HG02623 (cell line): ENCODE measurements around the gene PTGR3.

ENCODE experiments used
- ATAC-seq: cut with Tn5 transposase; IDR thresholded peaks from one replicate; pipeline ENCODE4 v1.9.1; 2021; ENCODE audit warnings: moderate library complexity; ENCODE audit not compliant: unreplicated experiment

PTGR3 gene

DNA sequence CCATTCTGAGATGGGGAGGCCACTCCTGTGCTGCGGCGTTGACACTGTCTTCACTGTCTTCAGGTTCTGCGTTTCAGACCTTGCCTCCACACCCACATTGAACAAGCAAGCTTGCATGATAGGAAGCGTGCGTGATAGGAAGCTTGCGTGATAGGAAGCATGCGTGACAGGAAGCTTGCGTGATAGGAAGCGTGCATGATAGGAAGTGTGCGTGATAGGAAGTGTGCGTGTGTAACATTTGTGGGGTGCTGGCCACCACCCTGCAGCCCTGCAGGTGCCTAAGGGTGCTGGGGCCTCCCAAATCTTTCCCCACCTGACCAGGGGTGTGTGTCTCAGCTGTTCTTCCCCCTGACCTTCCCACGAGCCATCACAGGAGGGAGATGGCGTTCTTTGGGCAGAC, 27.0 kb upstream of the PTGR3 start:
- ATAC-seq = no peak

DNA sequence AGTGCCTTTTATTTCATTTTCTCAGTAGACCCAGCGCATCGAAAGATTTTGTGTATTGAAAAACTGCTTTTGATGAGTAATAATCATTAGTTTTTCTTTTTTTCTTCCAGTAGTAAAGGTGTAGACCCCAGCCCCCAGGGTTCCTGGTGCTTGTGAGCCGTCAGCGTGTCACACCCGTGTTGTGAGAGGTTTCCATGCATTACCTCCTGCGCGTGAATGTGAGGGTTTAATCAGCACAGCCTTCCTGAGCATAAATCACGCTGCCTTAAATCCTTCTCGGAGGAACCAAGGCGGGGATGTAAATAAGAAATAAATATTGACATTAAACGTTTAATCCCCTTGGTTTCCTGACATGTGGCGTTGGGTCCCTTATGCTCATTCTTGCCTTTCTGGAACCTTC, 26.0 kb upstream of the PTGR3 start:
- no peak for ATAC-seq

DNA sequence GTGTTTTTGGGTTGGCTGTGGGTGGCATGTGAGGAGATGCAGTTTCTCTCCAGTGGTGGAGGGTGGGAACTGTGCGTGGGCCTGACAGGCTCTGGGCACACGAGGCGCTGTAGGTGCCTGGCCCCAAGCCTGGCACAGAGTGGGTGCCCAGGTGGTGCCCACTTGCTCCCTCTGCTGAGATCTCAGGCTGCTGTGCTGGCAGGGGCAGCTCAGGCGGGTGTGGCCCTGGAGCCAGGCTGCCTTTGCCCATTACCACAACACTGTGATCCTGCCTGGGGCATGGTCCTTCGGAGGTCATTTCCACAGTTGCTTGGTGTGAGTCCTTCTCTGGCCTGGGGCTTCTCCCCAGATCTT, 22.1 kb upstream of the PTGR3 start:
- no peak for ATAC-seq

DNA sequence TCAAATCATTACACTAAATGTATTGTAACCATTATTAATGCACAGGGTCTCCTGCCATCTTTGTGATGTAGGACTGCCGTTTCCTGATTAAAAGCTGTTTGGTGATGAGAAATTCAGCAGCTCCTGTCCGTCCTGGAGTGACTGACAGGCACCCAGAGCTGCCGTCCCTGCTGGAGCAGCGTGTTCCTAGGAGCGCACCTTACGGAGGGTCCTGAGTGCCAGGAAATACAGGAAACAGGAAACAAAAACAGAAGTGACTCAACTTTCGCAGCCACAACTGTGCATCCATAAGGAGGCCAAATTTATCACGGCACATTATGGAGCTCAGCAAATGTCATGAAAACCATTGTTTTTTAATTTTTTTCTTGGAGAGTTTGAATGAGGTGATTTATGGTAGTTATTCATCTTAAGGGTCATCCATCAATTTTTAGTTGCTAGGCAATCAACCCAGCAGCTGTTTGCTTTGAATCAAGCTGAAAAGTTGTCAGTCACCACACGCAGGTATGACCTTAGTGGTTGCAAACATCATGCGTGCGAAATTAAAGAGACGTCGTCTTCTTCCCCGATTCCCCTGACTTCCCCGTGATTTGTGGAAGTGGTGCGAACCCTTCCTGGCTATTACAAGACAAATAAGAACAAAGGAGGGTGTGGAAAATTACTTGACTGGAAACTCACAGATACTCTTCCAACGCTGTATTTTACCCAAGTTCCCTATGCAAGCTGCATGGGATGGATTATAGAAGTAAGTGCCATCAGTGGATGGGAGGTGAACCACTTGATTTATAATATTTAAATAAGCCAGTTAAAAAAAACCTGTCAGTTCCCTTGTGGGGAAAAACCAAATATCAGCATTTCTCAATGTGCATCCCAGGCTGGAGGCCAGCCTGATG, 21.5 kb upstream of the PTGR3 start:
- no peak for ATAC-seq

DNA sequence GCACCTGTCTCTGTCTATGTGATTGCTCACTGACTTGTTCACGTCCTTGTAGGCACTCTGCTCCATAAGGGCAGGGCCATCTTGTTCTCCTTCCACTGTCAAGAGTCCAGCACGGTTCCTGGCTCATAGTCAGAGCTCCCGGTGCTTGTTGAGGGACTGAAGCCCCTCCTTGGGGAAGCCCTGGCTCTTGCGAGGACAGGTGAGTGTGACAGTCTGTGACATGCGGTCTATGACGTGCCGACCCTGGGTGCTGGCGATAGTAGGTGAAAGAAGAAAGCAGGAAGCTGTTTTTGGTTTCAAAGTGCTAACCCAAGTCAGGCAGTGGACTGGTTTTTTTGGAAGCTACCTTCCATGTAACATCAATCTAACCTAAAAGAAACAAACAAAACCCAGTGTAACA, 20.5 kb upstream of the PTGR3 start:
- ATAC-seq = no peak

DNA sequence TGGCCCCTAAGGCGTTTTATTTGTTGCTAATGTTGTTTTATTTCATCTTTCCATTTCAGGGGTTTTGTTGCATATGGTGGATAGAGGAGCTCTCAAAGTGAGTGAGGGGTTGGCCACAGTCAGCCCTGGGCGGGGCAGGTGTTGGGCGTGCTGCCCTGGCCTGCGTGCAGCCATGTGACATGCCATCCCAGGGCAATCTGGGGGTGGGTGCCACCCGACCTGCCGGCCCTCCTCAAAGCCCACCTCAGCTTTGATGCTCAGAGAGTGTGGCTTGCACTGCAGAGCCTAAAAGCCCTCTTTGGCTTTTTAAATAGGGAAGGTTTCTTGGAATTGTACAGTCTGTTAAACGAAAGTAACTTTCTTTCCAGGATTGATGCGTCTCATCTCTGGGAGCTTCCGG, 20.0 kb upstream of the PTGR3 start:
- ATAC-seq = no peak

DNA sequence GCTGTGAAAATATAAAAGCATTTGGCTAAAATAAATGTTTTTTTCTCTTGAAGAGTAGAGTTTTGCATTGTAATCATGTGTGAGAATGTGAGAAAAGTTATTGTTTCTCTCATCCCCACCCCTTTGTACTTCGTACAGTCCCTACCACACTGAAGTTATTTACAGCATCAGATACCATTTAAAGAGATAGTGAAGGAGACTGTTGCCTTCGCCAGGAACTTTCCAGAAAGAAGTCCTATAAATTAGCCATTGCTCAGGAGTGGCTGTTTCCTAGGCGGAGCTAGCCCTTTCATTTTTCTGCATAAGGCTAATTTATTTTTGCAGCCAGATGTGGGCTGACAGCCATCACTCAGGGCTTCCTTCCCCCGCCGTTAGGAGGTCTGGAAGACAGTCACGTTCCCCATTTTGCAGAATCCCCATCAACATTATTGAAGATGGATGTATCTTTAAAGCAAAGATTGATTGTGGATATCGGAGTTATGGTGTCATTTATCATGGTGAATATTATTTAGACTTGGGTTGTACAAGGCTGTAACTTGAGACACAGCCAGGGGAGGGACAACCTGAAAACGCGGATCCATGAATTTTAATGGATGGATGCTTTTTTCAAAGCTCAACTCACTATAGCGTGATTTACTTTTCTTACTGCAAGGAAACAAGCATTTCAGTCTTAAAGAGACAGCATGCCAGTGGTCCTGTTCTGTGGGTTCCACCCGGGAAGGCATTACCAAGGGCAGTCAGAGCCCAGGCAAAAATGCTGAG, 18.8 kb upstream of the PTGR3 start:
- no peak for ATAC-seq

DNA sequence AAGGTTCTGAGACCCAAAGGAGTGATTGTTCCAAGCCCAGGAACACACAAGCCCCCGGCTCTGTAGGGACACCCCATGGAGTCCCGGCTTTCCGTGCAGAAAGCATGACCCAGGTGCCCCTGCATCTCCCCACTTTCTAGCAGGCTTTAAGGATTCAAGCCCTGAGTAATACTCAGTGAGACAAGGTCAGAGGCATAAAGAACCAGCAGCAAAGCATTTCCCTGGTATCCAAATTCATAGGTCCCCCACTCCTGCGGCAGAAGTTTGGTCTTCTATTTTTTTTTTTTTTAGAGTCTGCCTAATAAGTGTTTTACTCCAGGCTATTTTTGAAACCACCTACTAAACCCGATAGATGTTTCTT, 18.0 kb upstream of the PTGR3 start:
- no peak for ATAC-seq

DNA sequence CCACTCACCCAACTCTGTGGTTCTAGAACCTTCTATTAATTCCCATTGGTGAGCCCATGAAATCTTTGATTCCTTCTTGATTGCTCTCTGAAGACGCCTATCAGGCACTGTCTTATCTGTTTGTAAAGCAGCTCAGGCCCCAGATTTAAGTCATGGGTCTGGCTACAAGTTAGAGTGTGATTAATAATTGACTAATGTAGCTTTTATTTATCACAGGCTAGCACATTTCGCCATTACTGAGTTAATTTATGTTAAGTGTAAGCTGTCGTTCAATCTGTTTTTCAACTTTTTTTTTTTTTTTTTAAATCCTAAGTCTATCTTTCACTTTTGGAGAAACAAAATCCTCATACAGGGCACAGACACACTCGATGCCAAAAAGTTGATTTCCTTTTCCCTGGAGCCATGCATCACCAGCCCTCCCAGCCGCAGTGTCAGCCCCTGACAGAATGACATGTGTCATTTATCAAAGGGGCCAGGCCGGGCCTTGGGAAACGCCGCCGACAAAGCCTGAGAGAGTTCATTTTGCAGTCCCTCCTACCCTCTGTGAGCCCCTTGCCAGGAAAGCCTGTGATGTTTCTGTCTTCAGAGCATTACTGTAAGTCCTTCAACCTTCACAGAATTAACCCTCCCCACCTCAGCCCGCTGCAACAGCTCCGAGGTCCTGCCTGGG, 17.5 kb upstream of the PTGR3 start:
- ATAC-seq = no peak

DNA sequence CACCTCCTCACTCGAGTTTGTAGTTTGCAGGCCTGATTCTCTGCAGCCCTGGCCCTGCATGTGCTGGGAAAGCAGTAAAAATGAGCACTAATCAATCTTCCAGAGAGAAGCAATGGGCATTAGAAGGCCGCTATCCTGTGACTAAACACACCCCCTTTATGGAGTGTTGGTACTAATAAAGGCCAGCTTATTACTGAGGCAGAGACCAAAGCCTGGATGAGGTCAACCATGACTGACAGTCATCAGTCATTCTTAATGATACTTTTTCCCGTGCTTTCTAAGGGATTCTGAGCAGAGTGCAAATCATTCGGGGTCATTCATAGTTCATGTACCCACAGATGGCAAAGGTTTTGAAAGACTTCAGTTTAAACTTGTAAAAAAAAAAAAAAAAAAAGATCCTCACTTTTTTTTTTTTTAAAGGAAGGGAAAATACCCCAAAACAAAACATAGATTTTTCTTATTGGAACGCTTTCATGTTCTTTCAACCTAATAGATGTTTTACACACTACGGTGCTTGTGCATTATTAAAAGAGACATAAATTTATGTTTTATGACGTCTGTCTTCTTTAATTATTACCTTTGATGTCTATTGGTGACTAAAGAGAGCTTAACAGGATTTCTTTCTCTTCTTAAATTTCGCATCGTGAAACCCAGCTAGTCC, 14.9 kb upstream of the PTGR3 start:
- no peak for ATAC-seq

DNA sequence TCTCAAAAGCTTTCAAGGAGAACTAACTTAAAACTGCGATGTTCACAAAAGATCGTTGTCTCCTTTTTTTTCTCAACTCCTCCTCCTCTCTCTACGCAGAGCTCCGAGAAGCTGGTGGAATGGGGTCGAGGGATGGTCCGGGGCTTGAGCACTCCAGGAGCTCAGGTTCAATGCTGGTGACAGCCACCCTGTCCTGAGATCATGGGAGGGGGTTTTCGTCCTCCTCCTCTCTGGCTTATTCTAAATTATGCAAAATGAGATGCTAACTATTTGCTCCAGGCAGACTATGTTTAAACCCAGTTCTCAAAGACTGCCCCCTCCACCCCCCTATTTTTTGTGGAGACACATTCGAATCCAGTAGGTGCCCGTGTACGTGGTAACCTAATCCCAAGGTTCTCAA, 13.5 kb upstream of the PTGR3 start:
- no peak for ATAC-seq

DNA sequence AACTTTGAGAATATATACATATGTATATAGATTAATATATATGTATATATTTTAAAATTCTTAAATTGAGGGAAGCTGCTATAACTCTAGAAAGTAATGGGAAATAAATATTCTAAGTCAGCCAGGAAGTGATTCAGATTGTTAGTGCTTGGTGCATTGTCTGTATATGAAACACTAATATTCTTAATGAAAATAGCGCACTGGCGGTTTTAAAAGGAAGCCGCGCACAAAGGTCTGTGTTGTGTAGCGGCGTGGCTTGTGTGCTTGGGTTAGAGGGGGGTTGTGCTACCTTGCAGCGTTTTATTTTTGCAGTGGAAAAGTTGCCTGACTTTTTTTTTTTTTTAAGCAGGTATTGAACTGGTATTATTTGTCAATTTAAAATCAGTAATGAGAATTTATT, 13.0 kb upstream of the PTGR3 start:
- ATAC-seq = no peak

DNA sequence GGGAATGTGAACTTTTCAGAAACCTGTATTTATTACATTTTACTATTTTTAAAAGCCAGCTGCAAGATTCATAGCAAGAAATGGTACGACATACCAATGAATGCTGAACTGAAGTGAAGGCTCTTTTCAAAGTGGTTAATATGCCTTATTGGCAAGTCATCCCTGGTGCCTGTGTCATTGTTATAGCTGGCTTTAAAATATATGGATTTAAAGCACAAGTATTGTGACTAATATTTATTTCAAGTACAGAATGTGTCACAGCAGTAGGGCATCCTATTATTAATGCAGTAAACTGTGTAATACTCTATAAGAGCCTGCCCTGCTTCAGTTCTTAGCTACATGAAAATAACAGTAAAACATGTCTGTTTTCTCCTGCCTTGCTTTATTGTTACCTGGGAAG, 12.5 kb upstream of the PTGR3 start:
- no peak for ATAC-seq

DNA sequence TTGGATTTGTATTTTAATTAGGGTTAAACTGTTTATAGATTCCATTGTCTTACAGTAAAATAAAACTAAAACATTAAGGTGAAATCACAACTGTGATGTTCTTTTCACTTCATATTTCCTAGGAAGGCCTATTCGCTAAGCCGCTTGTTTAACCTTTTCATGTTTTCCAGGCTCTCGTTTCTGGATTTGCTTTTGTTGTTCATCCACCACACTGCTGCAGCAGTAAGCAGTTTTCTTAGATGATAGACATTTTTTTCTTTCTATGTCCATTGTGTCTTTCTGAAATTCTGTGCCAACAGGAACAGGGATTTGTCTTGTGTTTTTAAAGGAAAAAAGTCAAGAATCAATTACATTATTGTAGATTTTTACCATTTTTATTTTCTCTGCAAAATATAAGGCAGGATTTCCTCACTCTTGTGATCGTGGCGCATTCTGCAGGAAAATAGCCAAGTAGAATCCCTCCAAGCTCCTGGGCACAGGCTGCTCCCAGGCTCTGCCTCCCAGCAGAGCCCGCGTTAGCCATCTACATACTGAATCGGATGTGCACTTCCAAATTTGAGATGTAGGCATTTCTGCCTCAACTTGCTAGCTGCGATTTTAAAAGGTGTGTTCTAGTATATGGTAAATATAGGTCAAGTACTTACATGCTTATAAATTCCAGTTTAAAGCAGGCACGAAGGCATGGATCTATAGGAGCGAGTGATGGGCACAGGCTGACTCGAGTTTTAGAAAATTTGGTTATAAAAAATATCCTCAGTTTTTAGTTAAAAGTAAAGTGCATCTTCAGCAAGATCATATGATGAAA, 11.8 kb upstream of the PTGR3 start:
- ATAC-seq = no peak

DNA sequence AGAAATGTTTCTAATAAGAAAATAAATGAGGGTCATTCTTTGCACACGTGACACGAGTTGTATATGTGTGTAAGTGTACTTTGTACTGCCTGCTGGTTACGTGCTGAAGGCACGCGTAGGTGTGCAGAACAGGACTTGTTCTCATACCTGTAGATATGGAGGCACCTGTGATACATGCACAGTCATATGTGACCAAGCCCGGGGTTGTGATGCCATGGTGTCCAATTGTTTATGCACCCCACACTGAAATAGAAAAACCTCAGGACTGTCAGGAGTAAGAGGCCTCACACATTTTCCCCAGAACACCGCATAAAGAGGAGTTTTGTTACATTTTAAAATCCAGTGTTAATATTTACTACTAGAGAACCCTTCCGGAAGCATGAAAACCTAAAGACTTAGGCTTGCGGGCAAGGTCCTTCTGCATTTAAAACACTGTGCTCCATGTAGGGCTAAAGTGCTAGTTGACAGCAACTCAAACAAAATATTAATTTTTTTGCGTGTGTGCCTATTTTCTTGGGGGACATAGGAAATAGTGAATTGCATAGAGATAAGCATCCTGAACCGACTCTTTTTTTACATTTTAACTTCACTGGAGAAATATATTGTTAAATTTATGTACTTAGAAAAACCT, 10.9 kb upstream of the PTGR3 start:
- no peak for ATAC-seq

DNA sequence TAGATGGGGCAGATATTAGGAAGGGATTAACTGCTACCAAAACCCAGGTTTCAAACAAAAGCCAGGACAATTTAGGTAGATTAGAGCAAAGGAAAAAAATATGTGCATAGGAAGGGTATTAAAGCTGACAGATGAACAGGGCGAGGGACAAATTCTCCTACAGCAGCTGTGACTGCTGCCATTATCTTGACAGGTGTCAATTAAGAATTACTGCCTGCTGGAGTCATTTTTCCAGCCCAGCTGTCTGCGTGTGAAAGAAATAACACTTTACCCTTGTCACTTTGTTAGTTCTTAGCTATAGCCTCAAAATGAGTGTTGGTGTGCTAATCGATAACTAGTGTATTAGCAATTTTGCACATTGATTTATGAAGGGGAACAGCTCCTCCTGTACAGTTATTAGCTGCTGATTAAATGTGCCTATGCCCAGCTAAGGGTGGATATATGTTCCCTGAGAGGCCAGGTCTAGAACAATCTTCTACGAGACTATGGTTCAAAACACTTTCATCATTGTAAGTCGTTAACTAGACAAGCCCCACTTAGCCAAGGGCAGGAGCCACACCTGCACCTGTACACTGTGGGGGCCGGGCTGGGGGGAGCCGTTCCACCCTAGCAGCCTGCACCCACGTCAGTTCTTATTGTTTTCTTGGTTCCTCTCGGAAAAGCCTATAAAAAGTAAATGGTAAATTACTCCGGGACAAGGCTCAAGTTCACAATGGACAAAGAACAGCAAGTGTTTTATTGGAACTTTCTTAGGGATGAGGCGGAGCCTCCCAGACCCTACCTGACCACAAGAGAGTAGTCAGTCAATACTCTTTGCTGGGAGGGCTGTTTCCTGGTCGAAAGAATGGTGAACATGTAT, 9.4 kb upstream of the PTGR3 start:
- ATAC-seq = no peak

DNA sequence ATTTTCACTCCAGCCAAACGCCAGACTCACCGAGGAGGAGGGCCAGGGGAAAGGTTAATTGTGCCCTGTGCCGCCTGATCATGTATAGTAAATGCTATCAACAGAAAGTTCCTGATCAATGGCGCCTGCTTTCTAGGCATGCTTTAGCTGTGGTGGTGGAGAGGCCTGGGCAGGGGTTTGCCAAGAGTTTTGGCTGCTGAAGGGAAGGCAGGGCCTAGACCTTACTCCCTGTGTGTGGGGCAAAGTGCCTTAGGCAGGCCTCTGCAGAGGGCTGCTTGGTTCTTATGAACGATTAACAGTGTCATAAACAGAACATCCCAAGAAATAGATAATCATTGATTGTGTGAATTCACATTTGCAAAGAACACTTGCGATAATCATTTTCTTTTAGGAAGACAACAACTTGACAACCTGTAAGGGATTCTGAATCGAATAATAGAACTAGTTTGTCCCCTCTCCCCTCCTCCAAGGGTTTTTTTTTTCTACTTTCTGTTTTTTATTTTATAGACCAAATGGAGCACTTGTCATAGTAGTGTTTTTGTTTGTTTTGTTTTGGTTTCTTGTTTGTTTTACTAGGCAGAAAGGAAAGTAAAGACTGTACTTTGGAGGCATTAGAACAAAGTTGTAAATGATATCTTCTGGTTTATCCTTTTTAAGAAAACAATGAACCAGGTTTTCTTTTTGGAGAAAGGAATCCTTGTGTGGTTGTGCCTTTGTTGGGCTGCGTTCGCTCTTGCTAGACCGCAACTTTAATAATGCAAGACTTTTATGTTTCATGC, 8.2 kb upstream of the PTGR3 start:
- no peak for ATAC-seq

DNA sequence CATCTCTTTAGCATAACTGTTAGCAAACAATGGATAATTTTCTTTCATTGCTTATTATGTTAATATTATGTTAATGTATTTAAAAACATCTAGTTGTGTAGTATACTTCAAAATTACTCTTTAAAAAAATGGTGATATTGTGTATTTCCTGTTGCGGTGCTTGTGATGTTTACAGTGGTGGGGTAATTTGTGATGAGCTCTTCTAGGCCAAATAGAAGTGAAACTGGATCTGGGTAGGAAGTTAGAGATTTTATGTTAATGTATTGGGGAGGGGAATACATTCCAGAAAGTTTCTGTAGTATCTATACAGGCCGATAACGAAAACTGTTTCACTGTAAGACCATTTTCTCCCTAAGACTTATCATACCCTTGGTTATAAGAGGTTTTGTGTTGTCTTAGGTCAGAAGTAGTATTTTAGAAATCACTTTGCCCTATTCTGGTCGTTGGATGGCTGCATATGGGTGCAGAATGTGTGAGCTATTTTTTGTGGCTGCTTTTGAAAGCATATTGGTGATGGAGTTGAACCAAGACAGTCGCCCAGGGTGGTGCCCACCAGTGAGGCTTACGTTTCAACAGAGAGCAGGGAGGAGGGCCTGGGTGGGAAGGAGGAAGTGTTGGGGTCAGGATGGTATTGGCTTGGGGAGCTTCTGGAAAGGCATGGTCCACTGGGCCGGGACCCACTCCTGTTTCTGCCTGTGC, 7.4 kb upstream of the PTGR3 start:
- no peak for ATAC-seq
